HUES48 (cell line): ENCODE measurements around the gene AGBL4.
"Not testable (repeated sequence)": the region's sequence is repeated elsewhere in the genome, so short reads cannot be mapped to it uniquely, and the experiment has no call there.

Experiments
- H3K27ac ChIP-seq: one replicate; pipeline ENCODE4 v1.7.0; 2013; ENCODE audit warnings: low read depth, low read length, inconsistent platforms
- H3K27me3 ChIP-seq: 2 replicates; pipeline ENCODE4 v1.6.1; 2013; ENCODE audit warnings: mild to moderate bottlenecking, low read length; ENCODE audit not compliant: control insufficient read depth, insufficient read depth
- H3K36me3 ChIP-seq: 2 replicates; pipeline ENCODE4 v1.6.1; 2013; ENCODE audit warnings: low read length; ENCODE audit not compliant: control insufficient read depth, insufficient read depth
- H3K4me1 ChIP-seq: 2 replicates; pipeline ENCODE4 v1.6.1; 2013; ENCODE audit warnings: mild to moderate bottlenecking, low read length; ENCODE audit not compliant: control insufficient read depth, insufficient read depth
- H3K4me3 ChIP-seq: 2 replicates; pipeline ENCODE4 v1.5.1; 2013; ENCODE audit warnings: mild to moderate bottlenecking, low read depth, low read length
- H3K9ac ChIP-seq: 2 replicates; pipeline ENCODE4 v1.6.1; 2013; ENCODE audit warnings: mild to moderate bottlenecking, low read depth, low read length, moderate library complexity
- H3K9me3 ChIP-seq: 2 replicates; pipeline ENCODE4 v1.6.1; 2013; ENCODE audit warnings: low read length; ENCODE audit not compliant: control insufficient read depth, insufficient read depth

AGBL4 gene

GRCh38 chr1:49046305-49046704 is 977.4 kb downstream of the AGBL4 start:
- Histone ChIP-seq H3K4me1 (no peaks in the 10 kb centered on the region), H3K9me3 (no peaks in the 10 kb centered on the region), H3K27me3 (no peaks in the 10 kb centered on the region), H3K27ac (no peak overlapping the region), H3K4me3 (no peak overlapping the region), H3K36me3 (no peaks in the 10 kb centered on the region), H3K9ac (no peak overlapping the region)

- no peaks in the 10 kb centered on the region for H3K9me3 ChIP-seq
Measured at GRCh38 chr1:49045371-49045770, 978.4 kb downstream of the AGBL4 start.

DNA sequence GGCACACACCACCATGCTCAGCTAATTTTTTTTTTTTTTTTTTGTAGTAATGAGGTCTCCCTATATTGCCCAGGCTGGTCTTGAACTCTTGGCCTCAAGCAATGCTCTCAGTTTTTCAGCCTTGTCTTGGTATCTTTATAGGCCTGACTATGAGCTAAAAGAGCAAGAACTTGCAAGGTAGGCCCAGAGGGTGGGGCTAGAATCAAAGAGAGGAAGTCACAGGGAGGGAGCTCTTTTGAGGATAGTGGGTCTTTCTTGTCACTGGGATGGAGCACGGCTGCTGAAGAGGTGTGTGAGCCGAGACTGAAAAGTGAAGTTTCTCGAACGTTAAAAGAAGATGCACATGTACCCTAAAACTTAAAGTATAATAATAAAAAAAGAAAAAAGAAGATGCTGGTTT is 987.1 kb downstream of the AGBL4 start:
- Histone ChIP-seq H3K27ac (no peak overlapping the region), H3K9ac (no peak overlapping the region), H3K36me3 (no peaks in the 10 kb centered on the region), H3K27me3 (no peaks in the 10 kb centered on the region), H3K4me1 (no peaks in the 10 kb centered on the region), H3K4me3 (no peak overlapping the region), H3K9me3 (no peaks in the 10 kb centered on the region)

More at GRCh38 chr1:49045371-49045770, 978.4 kb downstream of the AGBL4 start:
- H3K27me3 ChIP-seq: no peaks in the 10 kb centered on the region
- no peak overlapping the region for H3K27ac ChIP-seq
- no peak overlapping the region for H3K9ac ChIP-seq
- H3K4me3 ChIP-seq: no peak overlapping the region
- no peaks in the 10 kb centered on the region for H3K4me1 ChIP-seq
- no peaks in the 10 kb centered on the region for H3K36me3 ChIP-seq

- no peaks in the 10 kb centered on the region for H3K36me3 ChIP-seq
- H3K9me3 ChIP-seq: 0 out of 2 replicates have a peak, but pooled peaks cover 3% of the 10 kb centered on the region
- H3K9ac ChIP-seq: no peak overlapping the region
- H3K4me3 ChIP-seq: no peak overlapping the region
- H3K4me1 ChIP-seq: no peaks in the 10 kb centered on the region
- H3K27ac ChIP-seq: no peak overlapping the region
- H3K27me3 ChIP-seq: no peaks in the 10 kb centered on the region
Measured at GRCh38 chr1:49028396-49028795, 995.4 kb downstream of the AGBL4 start.

GRCh38 chr1:49026230-49026811 is 997.4 kb downstream of the AGBL4 start:
- Histone ChIP-seq H3K36me3 (no peaks in the 10 kb centered on the region), H3K4me3 (no peak overlapping the region), H3K4me1 (no peaks in the 10 kb centered on the region), H3K27me3 (no peaks in the 10 kb centered on the region), H3K27ac (no peak overlapping the region), H3K9ac (no peak overlapping the region), H3K9me3 (0 out of 2 replicates have a peak, but pooled peaks cover 3% of the 10 kb centered on the region)

DNA sequence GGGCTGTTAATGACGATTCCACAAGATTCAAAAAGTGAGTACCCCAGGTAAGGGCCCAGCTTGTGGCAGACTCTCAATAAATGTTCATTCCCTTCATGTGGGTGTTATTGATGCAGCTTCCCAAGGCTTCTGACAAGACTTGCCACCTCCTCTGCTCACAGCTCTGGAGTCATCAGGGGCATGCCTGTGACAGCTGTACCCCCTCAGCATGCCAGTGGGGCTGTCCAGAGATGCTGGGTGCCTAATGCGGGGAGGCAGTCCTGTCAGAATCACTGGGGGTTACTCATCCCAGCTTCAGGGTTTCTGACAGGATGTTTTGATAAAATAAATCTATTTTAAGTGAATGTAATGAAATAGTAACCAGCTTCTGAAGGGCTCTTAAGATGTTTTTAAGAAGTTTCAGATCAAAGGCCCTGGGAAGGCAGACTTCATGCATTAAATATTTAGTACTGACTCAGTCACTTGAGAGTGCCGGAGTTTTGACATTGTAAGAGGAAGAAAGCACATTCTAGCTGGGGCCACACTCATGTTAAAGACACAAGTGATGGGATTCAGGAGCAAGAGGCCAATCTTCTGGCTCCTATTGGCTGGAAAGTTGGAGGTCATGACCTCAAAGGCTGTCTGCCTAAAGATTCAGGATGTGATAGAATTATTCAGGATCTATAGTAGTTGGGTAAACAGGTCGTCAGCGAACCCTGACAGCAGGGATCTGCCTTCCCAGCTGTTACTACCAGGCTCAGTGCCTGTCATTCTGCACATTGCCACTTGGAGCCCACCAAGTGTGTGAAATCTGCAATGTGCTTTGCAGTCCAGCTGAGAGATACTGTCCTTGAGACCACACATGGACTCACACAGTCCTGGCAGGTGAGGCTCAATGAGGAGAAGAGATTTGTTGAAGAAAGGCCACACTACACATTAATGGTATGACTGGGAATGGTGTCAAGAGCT is 1007.5 kb downstream of the AGBL4 start:
- H3K4me3 ChIP-seq: no peak overlapping the region
- no peaks in the 10 kb centered on the region for H3K27me3 ChIP-seq
- no peaks in the 10 kb centered on the region for H3K36me3 ChIP-seq
- H3K4me1 ChIP-seq: peaks cover 5% of the 10 kb centered on the region; the same call in 1 of the 2 replicates
- no peak overlapping the region for H3K9ac ChIP-seq
- no peak overlapping the region for H3K27ac ChIP-seq
- no peaks in the 10 kb centered on the region for H3K9me3 ChIP-seq

DNA sequence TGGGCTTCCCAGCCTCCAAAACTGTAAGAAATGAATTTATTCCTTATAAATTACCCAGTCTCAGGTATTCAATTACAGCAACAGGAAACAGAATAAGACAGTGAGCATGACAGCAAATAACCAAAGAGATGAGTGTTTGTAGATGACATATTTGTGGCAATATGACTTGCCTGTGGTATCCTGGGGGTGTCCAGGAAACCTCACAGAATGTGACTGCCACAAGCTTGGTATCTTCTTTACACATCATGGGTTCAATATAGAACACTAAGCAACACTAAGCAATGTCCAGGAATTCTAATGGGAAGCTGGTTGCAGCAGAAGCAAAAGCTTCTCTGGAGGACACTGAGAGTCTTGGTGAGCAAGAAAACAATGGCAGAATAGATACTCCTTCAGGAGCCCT is 1010.7 kb downstream of the AGBL4 start:
- H3K4me3 ChIP-seq: no peak overlapping the region
- no peak overlapping the region for H3K9ac ChIP-seq
- no peaks in the 10 kb centered on the region for H3K27me3 ChIP-seq
- no peaks in the 10 kb centered on the region for H3K36me3 ChIP-seq
- H3K9me3 ChIP-seq: no peaks in the 10 kb centered on the region
- H3K27ac ChIP-seq: no peak overlapping the region
- no peaks in the 10 kb centered on the region for H3K4me1 ChIP-seq

GRCh38 chr1:49002981-49003380 is 1020.8 kb downstream of the AGBL4 start:
- H3K9me3 ChIP-seq, H3K9ac ChIP-seq, H3K27ac ChIP-seq, H3K36me3 ChIP-seq, H3K4me3 ChIP-seq, H3K27me3 ChIP-seq, H3K4me1 ChIP-seq: not testable (repeated sequence)

- Histone ChIP-seq H3K9ac (no peak overlapping the region), H3K36me3 (no peaks in the 10 kb centered on the region), H3K4me3 (no peak overlapping the region), H3K4me1 (no peaks in the 10 kb centered on the region), H3K27me3 (no peaks in the 10 kb centered on the region), H3K9me3 (no peaks in the 10 kb centered on the region), H3K27ac (no peak overlapping the region)
Measured at GRCh38 chr1:48999321-48999720, 1024.4 kb downstream of the AGBL4 start.

GRCh38 chr1:48996311-48996710 is 1027.4 kb downstream of the AGBL4 start:
- Histone ChIP-seq H3K27me3 (no peaks in the 10 kb centered on the region), H3K9ac (no peak overlapping the region), H3K4me3 (no peak overlapping the region), H3K27ac (no peak overlapping the region), H3K4me1 (no peaks in the 10 kb centered on the region), H3K9me3 (no peaks in the 10 kb centered on the region), H3K36me3 (no peaks in the 10 kb centered on the region)

DNA sequence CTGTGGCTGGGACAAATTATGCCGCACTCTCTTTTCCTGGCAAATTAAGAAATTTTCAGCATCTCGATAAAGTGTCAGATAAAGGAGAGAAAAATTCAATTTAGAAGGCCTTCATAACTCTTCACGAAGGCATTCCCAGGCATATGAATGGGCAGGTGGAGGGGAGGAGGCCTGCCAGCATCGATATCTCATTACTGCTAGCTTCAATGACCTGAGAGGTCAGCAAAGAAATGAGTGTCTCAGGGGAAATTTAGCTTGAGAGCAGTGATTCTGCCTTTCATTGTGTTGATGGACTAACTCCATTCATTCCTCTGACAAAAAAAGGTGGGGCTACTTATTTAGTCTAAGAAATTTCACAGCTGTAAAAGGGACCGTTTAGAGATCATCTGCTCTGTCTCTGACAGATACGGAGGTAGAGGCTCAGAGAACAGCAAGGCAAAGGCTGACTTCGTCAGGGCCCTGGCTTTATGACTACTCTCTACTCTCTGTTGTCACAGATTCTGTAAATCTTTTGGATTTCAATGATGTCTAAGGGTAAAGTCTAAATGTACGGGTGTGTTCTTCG is 1035.0 kb downstream of the AGBL4 start:
- H3K9me3 ChIP-seq: no peaks in the 10 kb centered on the region
- H3K36me3 ChIP-seq: no peaks in the 10 kb centered on the region
- H3K4me3 ChIP-seq: no peak overlapping the region
- H3K27ac ChIP-seq: no peak overlapping the region
- no peak overlapping the region for H3K9ac ChIP-seq
- no peaks in the 10 kb centered on the region for H3K27me3 ChIP-seq
- no peaks in the 10 kb centered on the region for H3K4me1 ChIP-seq
